Keratinocyte (primary cell): Measurements from ENCODE around the gene ADAT1.

Experiments
- CTCF ChIP-seq, 3 experiments: IDR thresholded peaks in 1 of 3; conservative IDR thresholded peaks in 1 of 3; optimal IDR thresholded peaks in 1 of 3; 2 replicates in 2 of 3; 3 replicates in 1 of 3; pipeline versions ENCODE3 to v1.5.1; 2011; ENCODE audit warnings: low read length in 3 of 3, mild to moderate bottlenecking in 3 of 3, moderate library complexity in 2 of 3, control low read depth in 1 of 3, inconsistent platforms in 1 of 3; ENCODE audit not compliant: insufficient read depth in 2 of 3; ENCODE audit errors: extremely low read depth in 1 of 3
- EZH2 ChIP-seq: IDR thresholded peaks from one replicate; pipeline ENCODE4 v1.6.1; 2012; ENCODE audit warnings: inconsistent platforms, mild to moderate bottlenecking, low read length, moderate library complexity

GRCh38 chr16:75632857-75633256 lies 9.8 kb upstream of the ADAT1 start:
- TF ChIP-seq CTCF (optimal IDR thresholded peaks at IDR 0.05 in 1 of 3, IDR thresholded peaks at IDR 0.05 in 1 of 3, conservative IDR thresholded peaks at IDR 0.05 in 1 of 3; ENCODE audit: extremely low read depth in 1 of 3, insufficient read depth in 2 of 3, low read length in 3 of 3) (no peak), EZH2 (no peak)
